HUDEP-2 (cell line): ENCODE results near the gene BPIFB2.

Experiments used
- DNase-seq, 76 experiments: peaks; one replicate each; lab custom pipeline; 2025; ENCODE audit not compliant: unreplicated experiment in 76 of 76; lab: John Stamatoyannopoulos, UW

BPIFB2 gene

DNA sequence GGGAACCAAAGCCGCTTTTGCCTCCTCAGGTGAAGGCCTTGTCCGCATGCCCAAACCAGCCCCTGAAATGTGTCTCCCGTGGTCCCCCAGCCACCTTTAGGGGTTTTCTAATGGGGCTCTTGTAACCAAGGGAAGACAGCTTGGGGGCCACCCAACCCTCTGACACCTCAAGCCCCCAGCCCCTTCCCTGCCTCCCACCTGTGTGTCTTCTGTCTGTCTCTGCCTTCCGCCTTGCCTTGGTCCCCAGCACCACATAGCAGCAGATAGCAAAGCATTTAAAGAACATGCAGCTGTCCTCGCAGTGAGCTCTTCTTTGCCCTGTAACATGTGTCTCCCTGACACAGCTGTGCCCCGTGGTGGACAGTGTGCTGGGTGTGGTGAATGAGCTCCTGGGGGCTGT lies 55.8 kb downstream of the BPIFB2 start:
- DNase-seq = no peak

DNA sequence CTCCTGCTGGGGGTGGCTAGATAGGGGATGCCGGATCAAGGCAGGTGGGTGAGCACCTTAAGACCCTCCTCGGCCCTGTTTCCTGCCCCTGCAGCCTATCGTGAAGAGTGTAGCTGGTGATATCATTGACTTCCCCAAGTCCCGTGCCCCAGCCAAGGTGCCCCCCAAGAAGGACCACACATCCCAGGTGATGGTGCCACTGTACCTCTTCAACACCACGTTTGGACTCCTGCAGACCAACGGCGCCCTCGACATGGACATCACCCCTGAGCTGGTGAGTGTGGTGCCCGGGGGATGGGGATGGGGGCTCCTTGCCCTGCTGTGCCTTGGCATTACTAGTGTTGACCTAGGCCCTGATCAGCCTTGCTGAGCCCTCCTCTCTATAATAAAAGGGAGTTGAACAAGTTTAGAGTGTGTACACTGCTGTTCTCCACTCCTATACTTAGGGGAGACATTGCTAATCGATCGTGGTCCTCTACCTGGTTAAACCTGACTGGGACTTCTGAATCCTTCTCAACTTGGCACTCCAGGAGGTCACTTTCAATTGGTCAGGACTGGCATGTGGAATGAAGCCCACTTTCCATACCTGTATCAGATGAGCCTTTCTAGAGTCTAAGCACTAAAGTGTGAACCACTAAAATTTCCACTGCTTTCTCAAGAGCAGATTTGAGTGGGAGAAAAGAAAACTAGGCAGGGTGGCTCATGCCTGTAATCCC lies 57.2 kb downstream of the BPIFB2 start:
- DNase-seq = no peak

GRCh38 chr20:33065785-33066184 lies 58.3 kb downstream of the BPIFB2 start:
- DNase-seq = no peak

GRCh38 chr20:33067806-33068205 lies 60.3 kb downstream of the BPIFB2 start:
- no peak for DNase-seq

GRCh38 chr20:33068251-33068939 lies 60.9 kb downstream of the BPIFB2 start:
- DNase-seq = no peak

DNA sequence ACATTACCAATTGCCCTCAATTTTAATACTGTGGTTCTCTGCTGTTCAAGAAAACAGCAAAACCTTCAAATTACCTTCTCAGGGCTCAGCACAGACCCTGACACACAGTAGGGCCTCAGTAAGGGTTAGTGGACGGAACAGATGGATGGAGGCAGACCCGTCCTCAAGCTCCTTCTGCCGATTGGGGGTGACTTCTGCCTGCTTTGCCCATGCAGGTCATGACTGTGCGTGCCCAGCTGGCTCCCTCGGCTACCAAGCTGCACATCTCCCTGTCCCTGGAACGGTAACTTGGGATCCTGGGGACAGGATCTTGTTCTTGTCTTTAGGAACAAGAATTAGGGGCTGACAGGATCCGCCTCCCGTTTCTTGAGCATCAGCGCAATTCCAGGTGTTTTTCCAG lies 62.2 kb downstream of the BPIFB2 start:
- DNase-seq = no peak

DNA sequence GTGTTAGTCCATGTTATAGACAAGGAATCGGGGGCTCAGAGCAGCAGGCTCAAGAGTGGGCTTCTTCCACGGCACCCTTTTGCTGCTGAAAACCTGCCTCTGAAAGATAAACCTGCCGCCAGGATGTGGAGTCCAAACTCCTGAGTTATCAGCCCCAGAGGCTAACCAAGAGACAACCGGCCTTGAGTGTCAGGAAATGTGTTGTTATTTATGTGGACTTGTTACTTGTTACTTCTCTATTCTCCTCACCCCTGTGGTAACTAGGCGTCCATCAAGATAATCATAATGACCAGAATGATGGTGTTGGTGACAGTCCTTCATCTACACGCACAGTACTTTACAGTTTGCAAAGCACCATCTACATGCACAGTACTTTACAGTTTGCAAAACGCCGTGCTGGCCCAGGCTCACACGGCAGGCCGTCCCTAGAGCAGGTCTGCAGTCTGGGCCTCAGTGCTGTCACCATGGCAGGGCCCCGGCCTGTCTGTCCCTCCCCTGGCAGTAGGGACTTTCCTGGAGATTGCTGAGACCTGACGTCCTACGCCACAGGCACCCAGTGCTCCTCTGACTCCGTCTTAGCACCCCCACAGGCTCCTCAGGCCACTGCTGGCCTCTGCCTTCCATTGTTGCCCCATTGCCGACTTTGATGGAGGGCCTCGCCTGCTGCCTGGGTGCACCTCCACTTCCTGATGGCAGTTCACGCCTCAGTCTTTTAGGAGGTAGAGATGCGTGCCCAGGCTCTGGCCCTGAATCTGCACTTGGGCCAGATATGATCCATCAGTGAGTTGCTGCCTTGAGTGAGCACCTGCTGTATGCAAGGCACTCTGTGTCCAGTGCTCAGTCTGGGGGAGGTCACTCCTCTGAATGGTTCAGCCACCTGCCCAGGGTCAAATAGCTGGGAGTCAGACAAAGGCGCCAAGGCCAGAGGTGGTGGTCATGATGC lies 62.9 kb downstream of the BPIFB2 start:
- no peak for DNase-seq

GRCh38 chr20:33071198-33071597 lies 63.7 kb downstream of the BPIFB2 start:
- no peak for DNase-seq

- DNase-seq = no peak
Observed at GRCh38 chr20:33072362-33072761, 64.9 kb downstream of the BPIFB2 start.

DNA sequence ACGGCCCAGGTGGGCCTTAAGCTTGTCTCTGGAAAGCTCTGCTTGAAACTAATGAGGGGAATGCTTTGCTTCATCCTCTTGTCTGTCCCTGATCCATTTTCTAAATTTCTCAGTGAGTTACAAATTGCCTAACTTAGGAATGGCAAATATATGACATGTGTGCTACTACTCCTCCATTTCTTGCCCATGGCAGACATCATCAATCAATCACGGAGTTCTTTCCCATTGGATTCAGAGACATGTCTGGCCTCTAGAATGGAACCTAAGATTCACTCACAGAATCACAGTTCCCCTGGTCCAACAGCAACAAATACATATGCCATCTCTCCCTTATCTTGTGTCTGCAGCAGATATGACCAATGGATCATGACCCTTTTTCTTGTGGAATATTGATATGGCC lies 65.3 kb downstream of the BPIFB2 start:
- DNase-seq = no peak
